Activated naive CD8-positive, alpha-beta T cell treated with anti-CD3 and anti-CD28 coated beads, Interleukin-2, amount 10 ng/mL, durations not matched to agents 7 days and 5 days (primary cell): Measurements from ENCODE around the gene TNFAIP3. TPM values are rescaled to one million over a fixed set of nuclear protein-coding genes. Genes with fewer than 3 reads are reported as not detected.

Experiments
- ATAC-seq: fragments of 150-1000 bp; cut with Tn5 transposase; one replicate; pipeline ENCODE4 v1.10.0; 2021; ENCODE audit warnings: low read depth, moderate library complexity
- POLR2A ChIA-PET: fragments of 350-600 bp; sonication (Branson Sonifier 250); formaldehyde crosslinking; loops from one replicate; lab custom pipeline; 2021; ENCODE audit warnings: antibody characterized with exemption; lab: Charles Lee
- DNase-seq: peaks from one replicate; pipeline ENCODE4 v3.0.0; 2021
- H3K27ac Mint-ChIP-seq: one replicate; pipeline ENCODE4 v1.8.0; 2022; ENCODE audit warnings: mild to moderate bottlenecking, mixed read lengths
- H3K27me3 Mint-ChIP-seq: one replicate; pipeline ENCODE4 v1.8.0; 2022; ENCODE audit warnings: mild to moderate bottlenecking, moderate library complexity, mixed read lengths
- H3K36me3 Mint-ChIP-seq: one replicate; pipeline ENCODE4 v1.8.0; 2021; ENCODE audit warnings: mild to moderate bottlenecking, mixed read lengths
- H3K4me1 Mint-ChIP-seq: one replicate; pipeline ENCODE4 v1.8.0; 2021; ENCODE audit warnings: mixed read lengths
- H3K4me3 Mint-ChIP-seq: one replicate; pipeline ENCODE4 v1.8.0; 2022; ENCODE audit warnings: mild to moderate bottlenecking, moderate library complexity, mixed read lengths
- H3K9me3 Mint-ChIP-seq: one replicate; pipeline ENCODE4 v1.8.0; 2021; ENCODE audit warnings: mixed read lengths
- total RNA-seq, 2 experiments: library from RNA; stranded (reverse); gene quantifications; one replicate each; pipeline ENCODE4 v1.2.3, GENCODE V29; 2021

Gene TNFAIP3
- total RNA-seq, 2 experiments from 2014 or later, result 88.6 to 89.5 TPM

- no peaks in the 10 kb centered on the region for H3K9me3 Mint-ChIP-seq
- DNase-seq (no peak), ATAC-seq (no peak)
- peaks cover 34% of the 10 kb centered on the region for H3K4me1 Mint-ChIP-seq
- no peaks in the 10 kb centered on the region for H3K27me3 Mint-ChIP-seq
- H3K27ac Mint-ChIP-seq, result no peak overlapping the region
- no peak overlapping the region for H3K4me3 Mint-ChIP-seq
- POLR2A ChIA-PET, result no interaction called here
- peaks cover 1% of the 10 kb centered on the region for H3K36me3 Mint-ChIP-seq
These were observed 57.0 kb downstream of the TNFAIP3 start for GRCh38 chr6:137923866-137924653.

DNA sequence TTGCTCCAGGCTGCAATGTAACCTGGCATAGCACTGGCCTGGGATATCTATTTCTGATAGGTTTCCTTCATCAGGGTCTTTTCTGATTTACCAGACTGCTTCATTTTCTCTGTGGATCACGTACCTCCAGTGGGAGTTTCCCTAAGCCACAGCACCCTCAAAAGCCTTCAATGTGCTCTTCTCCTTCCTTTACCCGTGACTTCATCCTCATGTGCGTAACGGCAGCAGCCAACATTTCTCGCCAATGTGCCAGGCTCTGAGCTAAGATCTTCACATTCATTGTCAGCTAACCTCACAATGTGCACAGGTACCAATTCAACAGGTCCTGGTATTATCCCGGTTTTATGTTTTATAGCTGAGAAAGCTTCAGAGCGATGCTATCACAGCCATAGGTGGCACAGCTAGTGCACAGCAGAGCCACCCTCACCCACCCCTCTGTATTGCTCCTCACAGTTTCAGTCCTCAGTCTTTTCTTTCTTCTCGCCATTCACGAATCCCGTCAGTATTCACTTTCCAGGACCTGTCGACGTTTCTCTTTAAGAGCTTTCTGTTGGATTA, 58.2 kb downstream of the TNFAIP3 start:
- Mint-ChIP-seq H3K27ac (no peak overlapping the region), H3K4me3 (no peak overlapping the region), H3K36me3 (no peaks in the 10 kb centered on the region), H3K27me3 (no peaks in the 10 kb centered on the region), H3K4me1 (peaks cover 34% of the 10 kb centered on the region), H3K9me3 (no peaks in the 10 kb centered on the region)
- POLR2A ChIA-PET, result no interaction called here
- DNase-seq, result no peak
- no peak for ATAC-seq

DNA sequence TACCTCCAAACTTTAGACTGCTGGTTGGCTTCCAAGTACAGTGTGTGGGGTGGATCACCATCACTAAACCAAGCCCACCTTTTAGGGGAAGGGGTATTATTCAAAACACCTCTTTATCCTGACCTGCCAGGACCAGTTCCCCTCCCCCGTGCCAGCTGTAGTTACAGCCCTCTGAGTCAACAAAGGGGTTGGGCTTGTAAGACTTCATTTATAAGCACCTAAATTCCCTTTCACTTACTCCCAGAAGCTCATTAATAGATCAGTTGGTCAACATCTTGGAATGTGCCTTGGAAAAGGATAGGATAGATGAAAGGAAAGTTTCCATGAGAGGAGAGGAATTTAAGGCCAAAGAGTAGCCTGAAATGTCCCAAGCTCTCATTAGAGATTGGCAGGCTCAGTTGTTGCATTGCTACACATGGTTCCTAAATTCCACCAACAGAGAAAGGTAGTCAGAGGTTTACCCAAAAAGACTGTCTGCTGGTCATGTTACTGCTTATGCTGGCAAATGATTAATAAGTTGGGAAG, 59.2 kb downstream of the TNFAIP3 start:
- Mint-ChIP-seq H3K4me1 (peaks cover 34% of the 10 kb centered on the region), H3K9me3 (no peaks in the 10 kb centered on the region), H3K4me3 (no peak overlapping the region), H3K27ac (no peak overlapping the region), H3K27me3 (no peaks in the 10 kb centered on the region), H3K36me3 (no peaks in the 10 kb centered on the region)
- ATAC-seq (no peak), DNase-seq (no peak)
- POLR2A ChIA-PET, result interaction anchor here (0.5 kb wide), 1 partner anchor 216 kb away, joined by 3 read pairs; no protein-coding TSS in a partner anchor

DNA sequence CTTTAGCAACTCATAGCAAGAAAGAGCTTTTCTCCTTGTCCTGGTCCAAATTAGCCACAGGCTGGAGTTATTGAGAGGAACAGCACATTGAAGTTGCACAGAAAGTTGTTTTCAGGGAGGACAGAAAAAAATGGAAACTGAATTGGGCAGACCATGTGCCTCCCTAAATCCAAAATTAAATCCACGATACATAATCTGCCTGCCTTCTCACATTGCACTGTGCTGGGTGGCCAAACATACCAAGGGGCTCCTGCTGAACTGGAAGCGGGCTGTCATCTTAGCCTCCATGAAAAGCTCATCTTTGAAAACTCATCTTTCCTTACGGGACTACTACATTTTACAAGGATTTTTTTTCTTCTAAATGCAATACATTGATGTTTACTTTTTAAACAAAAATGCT, 59.9 kb downstream of the TNFAIP3 start:
- DNase-seq (no peak), ATAC-seq (no peak)
- Mint-ChIP-seq H3K27ac (no peak overlapping the region), H3K4me1 (peaks cover 31% of the 10 kb centered on the region), H3K36me3 (no peaks in the 10 kb centered on the region), H3K27me3 (no peaks in the 10 kb centered on the region), H3K4me3 (no peak overlapping the region), H3K9me3 (no peaks in the 10 kb centered on the region)
- POLR2A ChIA-PET, result interaction anchor here (0.6 to 1.4 kb wide), 2 partner anchors 56 to 94 kb away, joined by 5 read pairs; no protein-coding TSS in a partner anchor

DNA sequence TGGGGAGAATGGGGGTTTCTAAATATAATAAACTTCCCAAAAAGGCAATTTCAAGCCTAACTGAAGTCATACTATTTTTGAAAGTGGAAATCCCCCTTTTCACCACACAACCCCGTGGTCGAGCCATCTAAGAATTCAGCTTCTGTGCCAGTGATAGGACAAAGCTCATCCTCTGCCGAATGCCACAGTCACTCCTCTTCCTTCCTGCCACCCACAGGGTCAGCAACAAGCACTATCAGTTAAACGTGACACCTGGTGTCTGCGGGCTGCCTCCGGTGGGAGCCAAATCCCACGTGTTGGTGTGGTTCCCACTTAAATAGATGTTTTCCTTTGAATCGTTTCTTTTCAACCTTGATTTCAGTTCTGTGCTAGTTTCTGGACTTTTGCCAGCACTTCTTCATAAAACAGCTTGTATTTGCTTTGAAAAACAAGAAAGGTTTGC, 60.7 kb downstream of the TNFAIP3 start:
- Mint-ChIP-seq H3K27ac (peak overlapping the region; percentile 31), H3K9me3 (no peaks in the 10 kb centered on the region), H3K4me1 (peaks cover 31% of the 10 kb centered on the region), H3K27me3 (no peaks in the 10 kb centered on the region), H3K4me3 (peak overlapping the region; percentile 59), H3K36me3 (no peaks in the 10 kb centered on the region)
- POLR2A ChIA-PET, result interaction anchor here (0.5 to 1.4 kb wide), 3 partner anchors 46 to 60 kb away, joined by 3 to 5 read pairs (median 3); partner anchors contain the start of gene TNFAIP3
- DNase-seq (peak; percentile 68), ATAC-seq (peak; percentile 98)

DNA sequence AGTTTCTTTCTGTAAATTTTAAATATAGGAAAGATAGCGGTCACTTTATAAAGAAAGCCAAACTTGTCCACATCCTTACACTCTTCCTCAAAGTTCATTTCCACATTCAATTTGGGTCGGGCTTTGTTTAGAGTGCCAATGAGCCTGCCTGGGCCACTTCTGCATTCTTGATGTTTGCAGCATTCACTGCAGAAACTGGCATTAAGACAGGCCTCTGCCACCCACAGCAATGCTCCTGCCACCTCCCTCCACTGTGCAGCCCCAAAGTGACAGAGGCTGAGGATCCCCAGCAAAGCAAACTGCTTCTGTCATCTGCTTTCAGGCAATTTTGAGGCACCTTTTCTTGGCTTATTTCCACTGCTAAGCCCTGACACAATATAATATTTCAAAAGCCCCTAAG, 61.2 kb downstream of the TNFAIP3 start:
- peaks cover 31% of the 10 kb centered on the region for H3K4me1 Mint-ChIP-seq
- no peaks in the 10 kb centered on the region for H3K36me3 Mint-ChIP-seq
- peak; percentile 19 for ATAC-seq
- no peak for DNase-seq
- H3K4me3 Mint-ChIP-seq, result no peak overlapping the region
- no peaks in the 10 kb centered on the region for H3K9me3 Mint-ChIP-seq
- H3K27ac Mint-ChIP-seq, result peak overlapping the region; percentile 22
- no peaks in the 10 kb centered on the region for H3K27me3 Mint-ChIP-seq
- POLR2A ChIA-PET, result interaction anchor here (1.0 to 1.4 kb wide), 2 partner anchors 47 to 57 kb away, joined by 3 to 5 read pairs; no protein-coding TSS in a partner anchor

DNA sequence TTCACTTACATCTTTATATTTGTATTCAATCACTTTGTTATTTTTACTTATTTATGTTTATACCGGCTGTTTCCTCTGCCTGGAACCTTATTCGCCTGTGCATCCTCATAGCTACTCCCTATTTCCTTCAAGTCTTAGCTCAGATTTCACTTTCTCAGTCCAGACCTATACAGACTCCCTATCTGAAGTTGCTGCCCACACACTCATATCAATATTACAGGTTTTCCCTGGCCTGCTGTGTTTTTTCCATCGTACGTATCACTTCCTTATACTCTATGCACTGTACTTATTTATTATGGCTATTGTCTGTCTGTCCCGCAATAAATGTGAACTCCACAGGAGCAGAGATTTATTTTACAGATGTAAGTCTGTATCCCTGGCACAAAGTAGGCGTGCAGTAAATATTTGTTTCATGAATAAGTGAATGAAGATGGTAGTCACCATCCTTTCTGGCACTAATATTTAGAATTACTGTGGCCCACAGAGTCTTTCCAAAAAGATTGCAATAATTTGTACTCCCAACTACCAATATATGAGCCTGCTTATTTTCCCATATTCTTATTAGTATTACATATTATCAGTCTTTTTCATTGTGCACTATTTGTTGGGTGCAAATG, 64.9 kb downstream of the TNFAIP3 start:
- DNase-seq, result no peak
- peaks cover 18% of the 10 kb centered on the region for H3K4me1 Mint-ChIP-seq
- POLR2A ChIA-PET, result no interaction called here

More for the DNA sequence above, 64.9 kb downstream of the TNFAIP3 start:
- Mint-ChIP-seq H3K4me3 (no peak overlapping the region), H3K27me3 (no peaks in the 10 kb centered on the region), H3K27ac (no peak overlapping the region), H3K9me3 (peaks cover 6% of the 10 kb centered on the region), H3K36me3 (peaks cover 7% of the 10 kb centered on the region)
- no peak for ATAC-seq

Other genes starting within 250 kb of the TNFAIP3 start
- 1 to 10 TPM; 3.2 to 3.9 TPM for gene PERP, start 240.2 kb downstream of the TNFAIP3 start, total RNA-seq